GM15510 (cell line): Measurements from ENCODE around the gene GTF3C1.

Experiments used
- POLR2A ChIP-seq: IDR thresholded peaks from 3 replicates; pipeline ENCODE4 v1.6.1; 2011; ENCODE audit warnings: borderline replicate concordance; ENCODE audit not compliant: insufficient read length; ENCODE audit errors: extremely low read depth

GTF3C1 gene

DNA sequence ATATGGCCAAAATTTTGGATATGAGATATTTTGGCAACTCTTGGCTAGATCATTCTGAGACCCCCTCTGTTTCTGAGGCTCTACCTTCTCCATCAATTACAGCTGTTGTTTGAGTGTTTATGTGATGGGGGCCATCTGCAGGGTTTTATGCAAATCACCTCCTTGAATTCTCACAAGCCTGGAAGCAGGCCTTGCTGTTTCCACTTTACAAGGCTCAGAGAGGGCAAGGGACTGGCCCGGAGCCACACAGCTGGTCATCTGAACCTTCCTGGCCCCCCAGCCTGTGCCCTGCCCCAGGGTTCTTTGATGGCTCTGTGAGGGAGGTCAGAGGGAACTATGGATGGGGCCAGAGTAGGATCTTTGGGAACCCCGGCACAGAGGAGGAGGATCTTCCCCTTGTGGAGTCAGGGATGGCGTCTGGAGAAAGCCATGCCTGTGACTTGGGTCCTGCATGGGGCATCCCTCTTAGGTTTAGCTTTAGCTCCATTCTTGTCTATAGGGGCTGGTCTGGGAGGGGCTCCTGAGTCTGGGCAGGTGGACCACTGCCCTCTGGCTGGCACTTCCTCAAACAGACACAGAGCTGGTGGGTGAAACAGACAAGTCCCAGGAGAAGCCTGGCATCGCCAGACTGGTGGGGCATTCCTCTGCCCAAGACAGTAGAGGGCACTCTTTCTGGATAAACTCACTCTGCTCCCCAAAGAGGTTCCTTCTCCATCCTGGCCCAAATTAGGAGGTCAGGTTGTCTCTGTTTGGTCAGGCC, 121.5 kb downstream of the GTF3C1 start:
- TF ChIP-seq POLR2A, result no peak

DNA sequence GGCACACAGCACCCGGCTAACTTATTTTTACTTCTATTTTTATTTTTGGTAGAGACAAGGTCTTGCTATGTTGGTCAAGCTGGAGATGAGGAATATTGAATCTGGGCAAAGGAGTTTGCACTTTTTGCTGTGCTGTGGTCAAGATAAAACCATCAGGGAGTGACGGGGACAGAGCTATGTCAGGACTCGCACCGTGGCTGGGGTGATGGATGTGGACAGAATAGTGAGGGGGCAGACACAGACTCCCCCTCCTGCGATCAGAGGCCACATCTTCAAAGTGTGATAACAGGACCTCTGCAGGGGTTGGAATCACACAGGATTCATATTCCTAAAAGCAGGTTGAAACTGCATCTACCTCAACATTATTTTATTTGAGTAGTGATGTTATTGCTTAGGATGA, 122.2 kb downstream of the GTF3C1 start:
- no peak for TF ChIP-seq POLR2A

- TF ChIP-seq POLR2A, result peak; percentile 93
Measured at GRCh38 chr16:27426423-27427408, 123.0 kb downstream of the GTF3C1 start.

- no peak for TF ChIP-seq POLR2A
Measured at GRCh38 chr16:27425961-27426360, 123.8 kb downstream of the GTF3C1 start.

DNA sequence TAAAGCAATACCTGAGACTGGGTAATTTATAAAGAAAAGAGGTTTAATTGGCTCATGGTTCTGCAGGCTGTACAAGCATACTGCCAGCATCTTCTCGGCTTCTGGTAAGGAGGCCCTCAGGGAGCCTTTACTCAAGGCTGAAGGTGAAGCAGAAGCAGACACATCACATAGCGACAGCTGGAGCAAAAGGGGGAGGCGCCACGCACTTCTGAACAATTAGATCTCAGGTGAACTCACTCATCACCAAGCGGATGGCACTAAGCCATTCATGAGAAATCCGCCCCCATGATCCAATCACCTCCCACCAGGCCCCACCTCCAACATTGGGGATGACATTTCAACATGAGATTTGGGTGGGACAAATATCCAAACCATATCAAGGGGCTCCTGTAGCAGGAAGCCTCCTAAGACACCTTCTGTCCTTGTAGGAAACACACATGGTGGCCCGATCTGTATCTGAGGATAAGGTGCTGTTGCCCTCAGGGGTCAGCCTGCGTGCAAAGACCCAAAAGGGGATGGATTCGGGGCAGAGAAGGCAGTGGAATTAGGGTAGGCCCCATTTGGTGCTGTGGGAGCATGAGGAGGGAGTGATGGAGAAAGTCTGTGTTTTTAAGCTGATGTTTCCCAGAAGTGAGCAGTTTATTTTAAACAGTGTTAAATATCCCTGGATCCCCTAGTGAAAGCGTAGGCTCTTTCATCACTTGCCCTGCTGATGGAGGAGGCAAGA, 124.8 kb downstream of the GTF3C1 start:
- peak; percentile 18 for TF ChIP-seq POLR2A

- TF ChIP-seq POLR2A, result no peak
Measured at GRCh38 chr16:27421961-27422740, 127.6 kb downstream of the GTF3C1 start.

GRCh38 chr16:27417047-27417671, 132.6 kb downstream of the GTF3C1 start:
- TF ChIP-seq POLR2A, result no peak

- TF ChIP-seq POLR2A, result no peak
Measured at GRCh38 chr16:27414788-27415431, 134.8 kb downstream of the GTF3C1 start.

DNA sequence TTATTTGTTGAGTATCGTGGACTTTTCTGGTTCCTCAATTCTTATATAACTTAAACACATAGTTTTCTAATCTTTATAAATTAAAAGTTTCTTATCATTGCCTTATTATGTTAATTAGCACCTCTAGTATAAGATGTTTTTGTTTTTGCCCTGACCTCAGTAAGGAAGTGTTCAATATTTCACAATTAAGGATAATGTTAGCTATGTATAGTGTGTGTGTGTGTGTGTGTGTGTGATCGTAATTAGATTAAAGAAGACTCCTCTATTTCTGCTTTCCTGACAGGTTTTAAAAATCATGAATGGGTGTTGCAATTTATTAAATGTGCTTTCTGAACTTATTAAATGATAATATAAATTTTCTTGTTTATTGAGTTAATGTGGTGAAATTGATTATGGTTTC, 135.8 kb downstream of the GTF3C1 start:
- TF ChIP-seq POLR2A, result no peak

GRCh38 chr16:27410761-27411160, 139.0 kb downstream of the GTF3C1 start:
- TF ChIP-seq POLR2A, result no peak
